ENCODE measurements around the gene MYO3A.

Gene MYO3A

GRCh38 chr10:25933653-25934608 is at the start of gene MYO3A:
TSS of gene MYO3A (plus strand) at chr10:25934229. CDS start at chr10:25952111, 17,882 bp downstream.
- DNase-seq = no peak

- DNase-seq = no peak
Observed at GRCh38 chr10:25888627-25889026, 45.4 kb upstream of the MYO3A start.

GRCh38 chr10:25890995-25891394 is 43.0 kb upstream of the MYO3A start:
- DNase-seq = no peak

- DNase-seq = no peak
Observed at GRCh38 chr10:25895856-25896255, 38.2 kb upstream of the MYO3A start.

- no peak for DNase-seq
Observed at GRCh38 chr10:25896421-25896820, 37.6 kb upstream of the MYO3A start.

- no peak for DNase-seq
Observed at GRCh38 chr10:25899304-25899703, 34.7 kb upstream of the MYO3A start.

- no peak for DNase-seq
Observed at GRCh38 chr10:25901199-25901598, 32.8 kb upstream of the MYO3A start.

GRCh38 chr10:25902002-25902401 is 32.0 kb upstream of the MYO3A start:
- no peak for DNase-seq

- DNase-seq = no peak
Observed at GRCh38 chr10:25907261-25907660, 26.8 kb upstream of the MYO3A start.

- no peak for DNase-seq
Observed at GRCh38 chr10:25912866-25913265, 21.2 kb upstream of the MYO3A start.

- no peak for DNase-seq
Observed at GRCh38 chr10:25914776-25915175, 19.3 kb upstream of the MYO3A start.

- no peak for DNase-seq
Observed at GRCh38 chr10:25934621-25935139, 651 bp downstream of the MYO3A start.

- no peak for DNase-seq
Observed at GRCh38 chr10:25938405-25938804, 4.4 kb downstream of the MYO3A start.

GRCh38 chr10:25944771-25945170 is 10.7 kb downstream of the MYO3A start:
- no peak for DNase-seq

- no peak for DNase-seq
Observed at GRCh38 chr10:25952857-25953256, 18.8 kb downstream of the MYO3A start.

GRCh38 chr10:25954851-25955250 is 20.8 kb downstream of the MYO3A start:
- no peak for DNase-seq

- DNase-seq = no peak
Observed at GRCh38 chr10:25959540-25960232, 25.7 kb downstream of the MYO3A start.

- DNase-seq = no peak
Observed at GRCh38 chr10:25965584-25965983, 31.6 kb downstream of the MYO3A start.

GRCh38 chr10:25966844-25967243 is 32.8 kb downstream of the MYO3A start:
- DNase-seq = no peak

- no peak for DNase-seq
Observed at GRCh38 chr10:25972631-25973030, 38.6 kb downstream of the MYO3A start.

- DNase-seq = no peak
Observed at GRCh38 chr10:25974897-25975459, 40.9 kb downstream of the MYO3A start.

GRCh38 chr10:25978771-25979170 is 44.7 kb downstream of the MYO3A start:
- no peak for DNase-seq

GRCh38 chr10:25982107-25982506 is 48.1 kb downstream of the MYO3A start:
- no peak for DNase-seq

GRCh38 chr10:25988583-25988982 is 54.6 kb downstream of the MYO3A start:
- DNase-seq = no peak

Measured in activated effector memory CD4-positive, alpha-beta T cell treated with anti-CD3 and anti-CD28 coated beads, Interleukin-2, amount 50 U/mL, for 16 hours (primary cell).